Measurements from ENCODE around the gene MITF.
A peak's percentile ranks its signal among the peaks of the same experiment; 100 is the strongest.

The MITF gene

DNA sequence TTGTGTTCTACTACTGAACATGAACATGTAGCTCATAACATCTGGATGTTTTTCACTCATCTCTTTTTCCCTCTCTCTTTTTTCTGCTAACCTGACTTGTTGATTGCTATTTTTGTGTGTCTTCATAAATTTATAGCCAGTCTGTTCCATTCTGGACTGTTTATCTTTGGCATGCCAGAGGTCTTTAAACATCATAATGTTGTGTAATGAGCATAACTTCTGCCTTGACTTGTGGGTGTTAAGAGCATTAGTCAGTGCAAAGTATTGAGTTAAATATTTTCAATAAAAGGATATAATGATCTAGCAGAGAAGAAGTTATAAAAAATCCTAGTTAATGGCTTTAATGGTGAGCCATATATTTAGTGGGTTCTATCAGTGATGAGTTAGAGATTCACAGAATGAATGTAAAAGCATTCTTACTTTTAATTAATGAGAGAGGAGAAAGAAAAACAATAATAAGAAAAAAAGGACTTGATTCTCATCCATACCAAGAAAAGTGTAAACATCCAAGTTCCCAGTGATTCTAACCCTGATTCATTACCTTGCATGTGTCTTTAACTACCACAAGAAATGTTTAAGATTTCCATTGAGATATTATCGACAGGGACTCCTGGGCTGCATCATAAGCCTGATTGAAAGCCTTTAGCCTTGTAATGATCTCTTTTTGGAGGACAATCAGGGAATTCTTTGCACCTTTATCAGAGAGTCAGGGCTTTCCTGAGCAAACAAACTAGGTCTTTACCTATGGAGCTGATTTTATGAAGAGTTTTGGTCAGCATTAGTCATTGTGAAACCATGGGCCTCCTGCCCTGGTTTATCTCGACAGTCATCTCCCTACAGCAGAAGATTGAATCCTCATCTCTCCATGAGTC is 22.9 kb downstream of the MITF start:
- DNase-seq, result no peak

DNA sequence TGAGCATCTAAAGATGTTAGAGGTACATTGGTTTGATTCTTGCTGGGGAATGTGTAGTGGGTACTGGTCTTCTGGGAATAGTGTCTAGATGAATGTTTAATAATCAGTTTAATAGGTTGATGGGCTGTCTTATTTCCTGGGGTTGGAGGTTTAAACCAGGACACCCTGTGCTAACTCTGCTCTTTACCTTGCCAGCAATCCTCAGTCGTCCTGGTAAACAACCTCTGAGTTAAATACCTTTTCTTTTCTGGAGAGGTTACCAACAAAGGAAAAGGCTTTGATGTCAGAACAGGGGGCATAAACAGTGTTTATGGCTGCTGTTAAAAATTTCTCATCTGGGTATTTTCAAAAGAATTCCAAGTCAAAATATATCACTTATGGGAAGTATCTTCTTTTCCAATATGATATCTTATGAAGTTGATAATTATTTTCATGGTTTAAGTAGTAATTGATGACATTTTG is 23.5 kb downstream of the MITF start:
- no peak for DNase-seq

DNA sequence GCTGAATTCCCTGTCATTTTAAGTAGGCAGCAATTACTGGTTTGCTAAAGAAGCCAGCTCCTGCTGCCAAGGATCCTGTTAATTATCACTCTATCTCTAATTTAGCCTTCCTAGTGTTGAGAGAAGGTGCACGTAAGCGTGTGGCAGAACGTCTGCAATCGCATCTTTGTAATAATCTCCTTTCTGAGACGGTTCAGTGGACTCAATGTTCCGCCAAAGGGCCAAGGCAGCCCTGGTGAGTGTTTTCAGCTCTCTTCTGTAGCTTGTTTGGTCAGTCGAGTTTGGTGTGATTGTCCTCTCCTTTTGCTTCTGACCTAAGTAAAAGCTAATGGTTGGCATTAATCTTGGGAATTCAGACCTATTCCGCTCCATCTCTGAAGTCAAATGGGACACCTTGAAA is 24.2 kb downstream of the MITF start:
- DNase-seq, result no peak

DNA sequence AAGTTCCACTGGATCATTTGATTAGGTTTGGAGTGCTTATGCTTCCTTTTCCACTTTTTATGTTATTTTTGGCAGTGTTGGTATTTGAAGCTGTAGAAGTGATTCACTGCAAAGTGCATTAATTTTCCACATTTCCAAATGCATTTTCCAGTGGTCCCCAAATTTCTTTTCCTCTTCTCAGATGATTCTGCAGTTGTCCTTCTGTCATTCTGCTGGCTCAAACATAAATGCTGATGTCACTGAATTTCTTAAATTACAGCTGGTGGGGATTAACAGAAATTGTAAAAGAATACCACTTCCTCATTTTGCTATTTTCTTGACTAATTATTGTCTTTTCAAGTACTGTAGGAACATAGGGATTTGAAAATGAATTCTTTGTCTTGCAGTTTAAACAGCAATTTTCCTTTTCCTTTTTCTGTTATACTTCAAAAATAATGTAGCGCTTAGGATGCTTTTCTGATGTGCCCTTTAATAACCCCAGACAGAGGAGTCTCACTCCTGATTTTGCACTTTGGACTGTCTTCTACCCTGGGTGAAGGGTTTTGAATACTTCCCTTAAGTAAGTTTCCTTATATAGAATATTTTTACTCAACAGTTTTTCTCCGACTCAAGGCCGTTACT is 25.0 kb downstream of the MITF start:
- DNase-seq, result no peak

DNA sequence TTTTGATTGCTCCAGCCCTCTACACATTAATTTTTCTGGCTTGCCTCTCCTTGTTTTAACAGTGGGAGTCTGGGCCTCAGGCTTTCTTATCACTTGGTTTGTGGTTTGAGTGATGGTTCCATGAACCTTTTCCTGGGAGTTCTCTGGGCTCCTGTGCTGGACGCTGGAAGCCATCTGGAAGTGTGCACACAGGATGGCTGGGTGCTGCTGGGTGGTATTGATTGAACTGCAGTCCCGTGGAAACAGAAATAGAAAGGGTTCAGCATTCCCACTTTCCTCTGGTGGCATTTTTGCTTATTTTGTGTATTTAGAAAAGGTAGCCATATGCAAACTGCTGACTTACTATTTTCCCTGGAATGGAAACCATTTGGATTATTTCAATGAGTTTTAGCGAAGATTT is 25.6 kb downstream of the MITF start:
- DNase-seq, result no peak

DNA sequence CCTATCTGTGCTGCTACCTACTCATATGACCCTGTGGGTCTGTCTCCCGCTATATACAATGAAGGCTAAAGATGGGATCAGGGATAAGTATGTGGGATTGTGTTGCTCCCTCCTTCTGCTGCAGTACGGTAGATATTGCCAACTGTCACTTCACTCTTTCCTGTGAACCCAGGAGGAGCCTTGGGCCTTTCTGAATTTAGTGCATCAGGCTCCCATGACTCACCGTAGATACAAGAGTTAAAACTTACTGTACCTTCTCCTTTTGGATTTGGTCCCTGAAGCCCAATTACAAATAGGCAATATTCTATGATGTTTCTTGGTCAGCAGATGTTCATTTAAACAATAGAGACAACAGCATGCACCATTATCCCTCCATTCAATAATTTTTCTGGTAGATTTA is 27.4 kb downstream of the MITF start:
- no peak for DNase-seq

DNA sequence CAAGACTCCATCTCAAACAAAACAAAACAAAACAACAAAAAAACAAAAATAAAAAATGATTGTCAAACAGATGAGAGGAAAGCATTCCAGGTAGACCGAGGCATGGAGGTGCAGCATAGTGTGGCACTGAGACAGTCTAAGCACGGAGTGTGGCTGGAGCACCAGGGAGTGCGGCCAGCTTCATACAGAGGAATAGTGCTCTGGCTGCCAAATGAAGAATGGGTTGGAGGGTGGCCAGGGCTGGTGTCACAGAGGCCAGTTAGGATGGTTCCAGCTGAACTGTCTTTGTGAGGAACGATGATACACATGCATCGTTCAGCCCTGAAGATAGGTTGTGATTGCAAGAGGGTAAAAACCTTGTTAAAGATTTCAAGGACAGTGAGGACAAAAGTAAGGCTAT is 28.3 kb downstream of the MITF start:
- peak in 1 of 2 experiments; percentile 4 for DNase-seq

DNA sequence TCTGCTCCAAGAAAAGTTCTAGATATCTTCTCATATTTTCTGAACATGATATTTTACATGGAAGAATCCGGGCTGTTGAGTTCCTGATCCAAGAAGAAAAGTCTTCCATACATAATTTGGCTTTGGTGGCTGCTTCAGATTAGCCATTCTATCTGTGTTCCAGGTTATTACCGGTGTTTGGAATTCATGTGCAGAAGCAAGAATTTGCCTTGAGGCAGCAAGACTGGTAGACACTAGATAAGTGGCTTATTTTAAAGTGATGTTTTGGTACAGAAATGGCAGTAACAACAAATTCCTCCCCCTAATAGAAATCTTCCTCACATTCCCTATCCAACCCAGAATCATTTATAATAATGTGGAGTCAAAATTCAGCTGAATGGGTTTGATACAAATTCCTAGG is 29.2 kb downstream of the MITF start:
- no peak for DNase-seq

DNA sequence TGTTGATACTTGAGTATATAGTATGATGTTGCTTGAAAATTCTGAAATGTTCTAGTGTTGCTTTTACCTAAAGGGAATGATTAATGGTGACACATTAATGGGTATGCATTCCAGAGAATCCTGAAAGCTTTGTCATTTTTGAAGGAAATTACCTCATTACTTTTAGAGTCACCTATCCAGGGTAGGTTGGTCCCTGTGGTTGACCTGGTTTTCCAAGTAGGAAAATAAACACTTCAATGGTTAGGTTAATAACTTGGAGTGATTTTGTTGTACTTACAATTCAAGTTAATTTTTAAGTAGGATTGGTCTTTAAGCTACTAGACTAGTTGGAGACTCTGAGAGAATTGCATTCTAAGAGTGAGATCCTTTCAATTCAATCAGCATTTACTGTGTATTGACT is 31.0 kb downstream of the MITF start:
- no peak for DNase-seq

DNA sequence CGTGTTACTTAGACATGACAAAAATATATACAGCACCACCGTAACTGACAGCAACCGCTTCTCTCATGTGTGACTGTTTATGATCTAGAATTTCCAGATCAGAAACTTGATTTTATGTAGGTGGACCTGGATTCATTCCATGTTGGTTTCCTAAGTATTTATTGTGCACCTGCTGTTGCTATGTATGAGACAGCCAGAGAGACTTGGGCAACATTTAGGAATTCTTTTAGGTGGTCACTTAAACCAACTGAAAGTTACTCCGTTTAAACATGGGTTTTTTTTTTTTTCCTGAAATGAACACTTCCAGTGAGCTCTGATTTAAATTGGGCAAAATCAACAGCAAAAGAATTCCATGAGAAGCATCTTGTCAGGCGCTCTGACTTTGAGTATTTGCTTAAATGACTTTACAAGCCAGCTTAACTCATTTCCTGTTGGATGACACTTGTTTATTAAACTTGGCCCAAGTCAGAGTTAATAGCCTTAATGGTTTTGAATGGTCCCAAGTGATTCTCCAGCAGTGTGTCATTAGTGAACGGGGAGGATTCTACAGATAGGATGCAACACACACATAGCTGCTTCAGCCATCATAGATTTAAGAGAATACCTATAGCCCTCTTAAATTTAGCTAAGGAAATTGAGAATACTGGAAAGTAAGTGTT is 31.8 kb downstream of the MITF start:
- DNase-seq, result no peak

DNA sequence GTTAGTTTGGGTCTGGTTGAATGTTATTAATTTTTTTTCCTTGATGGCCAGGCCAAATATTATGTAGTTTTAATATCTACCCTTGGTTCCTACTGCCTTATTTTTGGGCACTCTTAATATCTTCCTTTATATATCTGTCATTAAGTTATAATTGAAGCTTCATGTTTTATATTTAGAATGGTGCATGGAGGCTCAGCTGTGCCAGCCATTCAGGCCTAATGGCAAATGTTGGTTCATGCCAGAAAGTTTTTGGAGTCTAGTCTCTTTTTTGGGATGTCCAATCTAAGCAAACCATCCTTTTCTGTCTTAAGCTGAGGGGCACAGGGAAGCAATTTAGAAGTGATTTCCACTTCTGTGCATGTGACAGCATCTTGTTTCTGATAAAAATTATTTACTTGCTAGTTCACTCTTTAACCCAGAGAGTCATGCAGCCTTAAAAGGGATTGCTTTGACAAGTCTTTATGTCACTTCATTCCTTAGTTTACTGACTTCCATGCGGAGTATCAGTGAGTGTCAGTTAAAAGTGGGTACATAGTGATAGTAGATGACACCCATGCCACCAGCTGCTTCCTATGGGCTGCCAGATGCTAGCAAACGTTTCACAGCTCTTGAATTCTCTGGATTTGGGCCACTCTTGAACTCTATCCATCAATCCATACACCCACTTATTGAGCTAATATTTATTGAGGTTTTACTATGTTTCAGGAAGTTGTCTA is 33.0 kb downstream of the MITF start:
- DNase-seq, result no peak

DNA sequence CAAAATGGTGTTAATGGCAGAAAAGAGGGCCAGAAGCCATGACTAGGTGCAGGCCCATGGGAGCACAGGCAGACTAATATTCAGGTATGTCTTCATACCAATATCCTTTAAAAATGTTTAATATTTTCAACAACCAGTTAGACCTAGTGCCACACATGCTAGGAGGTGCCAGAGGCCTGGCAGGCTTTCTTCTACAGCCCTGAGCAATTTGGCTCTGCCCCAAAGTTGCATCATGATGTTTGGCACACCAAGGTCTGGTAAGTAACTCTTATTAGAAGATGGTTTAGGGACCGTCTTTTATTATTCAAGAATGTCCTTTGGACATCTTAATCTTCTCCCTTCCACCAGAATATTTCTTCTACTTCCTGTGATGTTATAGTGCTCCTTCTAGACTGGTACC is 34.8 kb downstream of the MITF start:
- DNase-seq, result peak; percentile 3 to 22

DNA sequence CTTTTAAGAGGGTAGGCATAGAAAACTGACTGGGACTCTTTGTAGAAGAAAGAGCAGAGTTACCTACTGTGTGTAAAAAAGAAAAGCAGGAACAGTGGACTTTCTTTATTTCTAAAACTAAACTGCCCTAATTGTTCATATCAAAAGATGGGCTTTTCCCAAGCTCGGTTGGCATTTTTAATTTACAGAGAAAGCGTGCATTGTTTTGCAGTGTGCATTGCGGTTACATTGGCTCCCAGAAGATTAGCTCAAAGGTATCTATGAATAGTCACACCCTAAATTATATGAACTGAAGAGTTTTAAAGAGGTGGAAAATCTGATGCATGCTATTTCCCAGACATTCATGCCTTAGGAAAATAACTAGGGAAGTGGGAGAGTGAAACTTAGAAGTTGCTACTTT is 36.5 kb downstream of the MITF start:
- no peak for DNase-seq

DNA sequence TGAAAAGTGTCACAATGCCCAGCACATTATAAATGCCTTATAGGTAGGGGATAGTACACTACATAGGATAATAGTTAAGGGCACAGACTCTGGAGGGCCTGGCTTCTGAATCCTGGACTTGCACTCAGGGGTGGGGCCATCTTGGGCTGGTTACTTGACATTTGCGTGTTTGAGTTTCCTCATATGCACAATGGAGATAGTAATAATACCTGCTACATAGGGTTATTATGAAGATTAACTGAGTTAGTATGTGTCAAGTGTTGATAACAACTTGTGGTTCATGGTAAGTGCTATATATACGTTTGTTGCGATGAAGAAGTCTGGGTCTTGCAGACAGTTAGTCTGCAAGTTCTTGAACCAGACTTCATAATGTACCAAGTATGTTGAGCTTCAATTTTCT is 37.0 kb downstream of the MITF start:
- no peak for DNase-seq

DNA sequence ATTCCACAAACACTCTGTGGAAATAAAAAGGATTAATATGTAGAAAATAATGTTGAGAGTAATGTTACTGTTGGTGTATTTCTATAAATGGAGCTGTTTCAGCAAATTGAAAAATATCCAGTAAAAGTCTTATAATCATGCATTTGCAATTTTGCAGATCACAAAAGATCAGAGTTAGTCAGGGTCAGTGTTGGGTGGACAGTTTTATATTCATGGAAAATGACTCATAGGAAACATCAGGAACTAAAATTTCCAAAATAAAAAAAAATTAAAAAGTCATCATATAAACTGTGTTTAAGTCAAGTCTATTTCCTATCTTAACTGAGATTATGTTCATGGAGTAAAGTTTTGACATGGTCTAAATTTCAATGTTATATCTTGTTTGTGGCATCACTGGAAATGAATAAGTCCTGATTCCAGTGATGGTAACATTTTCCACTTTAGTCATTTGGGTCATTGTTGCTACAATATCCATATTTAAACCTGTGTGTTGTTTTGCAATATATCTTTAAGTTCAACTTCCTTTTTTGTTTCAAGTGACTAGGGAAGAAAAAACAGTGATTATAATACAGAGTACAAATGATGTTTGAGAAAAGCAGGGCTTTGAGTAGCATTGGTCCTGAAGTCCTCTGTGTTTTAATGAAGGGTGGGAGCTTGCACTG is 37.8 kb downstream of the MITF start:
- no peak for DNase-seq

DNA sequence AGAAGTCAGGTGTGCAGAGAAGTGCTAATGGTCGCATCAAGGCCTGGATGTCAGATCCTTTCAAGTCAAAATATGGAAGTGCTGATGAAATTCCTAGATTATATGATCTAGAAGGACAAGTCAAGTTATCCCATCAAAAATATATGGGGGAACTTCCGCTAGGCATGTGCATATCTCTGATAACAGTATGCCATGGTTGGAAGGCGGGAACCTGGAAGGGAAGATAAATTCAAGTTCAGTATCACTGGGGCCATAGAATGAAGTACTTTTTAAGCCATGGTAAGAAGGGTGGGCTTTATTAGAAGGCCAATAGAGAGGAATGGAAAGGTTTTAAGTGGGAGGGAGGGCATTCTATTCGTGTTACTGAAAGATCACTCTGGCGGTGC is 38.3 kb downstream of the MITF start:
- DNase-seq, result no peak

DNA sequence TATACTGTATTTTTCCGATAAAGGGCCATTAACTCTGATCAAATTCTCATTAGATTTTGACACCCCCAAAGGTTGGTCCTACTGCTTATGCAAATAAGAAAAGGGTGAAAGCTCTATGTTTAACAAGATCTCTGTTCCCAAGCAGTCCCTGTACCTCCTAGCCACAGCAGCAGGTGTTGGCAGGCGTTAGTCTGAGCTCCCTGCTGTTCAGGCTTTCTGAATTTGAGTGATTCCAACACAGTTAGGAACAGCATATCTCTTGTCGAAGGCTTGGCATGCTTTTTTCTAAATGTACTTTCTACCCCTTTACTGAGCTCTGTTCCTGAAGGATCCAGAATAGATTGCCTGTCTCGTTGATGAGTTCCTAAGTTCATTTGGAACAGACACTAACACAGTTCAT is 42.3 kb downstream of the MITF start:
- DNase-seq, result no peak

DNA sequence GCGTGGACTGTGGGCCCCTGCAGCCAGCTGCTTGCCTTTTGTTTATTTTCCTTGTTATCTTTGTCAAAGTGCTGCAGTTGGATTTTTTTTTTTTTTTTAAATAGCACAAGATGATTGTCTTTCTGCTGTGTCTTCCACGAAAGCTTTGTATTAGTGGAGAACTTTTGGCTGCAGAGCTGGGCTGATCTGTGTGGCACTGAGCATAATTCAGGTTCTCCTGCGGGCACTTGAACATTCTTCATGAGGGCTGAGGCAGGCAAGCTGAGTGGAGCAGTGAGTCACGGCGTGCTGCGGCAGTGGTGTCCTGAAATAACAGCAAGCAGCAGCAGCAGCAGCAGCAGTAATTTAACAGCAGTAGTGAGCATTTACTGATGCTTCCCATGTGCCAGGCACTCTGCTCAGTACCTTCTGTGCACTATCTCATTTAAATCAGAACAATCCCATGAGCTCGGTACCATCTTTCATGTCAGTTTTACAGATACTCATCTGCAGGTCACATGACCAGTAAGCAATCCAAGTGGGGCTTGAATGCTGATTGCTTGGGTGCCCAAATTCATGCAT is 45.8 kb downstream of the MITF start:
- DNase-seq, result no peak

DNA sequence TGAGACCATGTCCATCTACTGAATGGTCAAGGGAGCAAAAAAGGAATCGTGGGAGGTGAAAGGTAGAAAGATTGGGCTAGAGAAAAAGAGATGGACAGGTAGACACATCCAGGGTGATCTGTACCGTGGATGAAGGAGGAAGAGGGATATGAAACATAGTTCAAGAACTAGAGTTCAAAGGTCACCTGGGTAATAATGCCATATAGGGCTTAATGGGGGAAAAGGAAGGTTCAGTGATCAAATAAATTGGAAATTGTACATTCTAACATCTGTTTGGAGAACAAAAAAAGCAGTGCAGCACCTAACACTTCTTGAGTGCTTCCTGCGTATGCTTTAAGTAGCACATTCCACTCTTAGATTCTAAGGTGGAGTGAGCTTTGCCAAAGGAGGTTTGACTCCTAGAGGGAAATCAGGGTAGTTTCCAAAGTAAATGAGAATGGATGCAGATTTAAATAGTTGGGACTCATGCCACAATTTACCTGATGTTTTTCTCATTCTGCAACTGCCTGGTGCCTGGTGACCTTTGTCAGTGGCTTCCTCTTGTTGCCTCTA is 46.6 kb downstream of the MITF start:
- no peak for DNase-seq

DNA sequence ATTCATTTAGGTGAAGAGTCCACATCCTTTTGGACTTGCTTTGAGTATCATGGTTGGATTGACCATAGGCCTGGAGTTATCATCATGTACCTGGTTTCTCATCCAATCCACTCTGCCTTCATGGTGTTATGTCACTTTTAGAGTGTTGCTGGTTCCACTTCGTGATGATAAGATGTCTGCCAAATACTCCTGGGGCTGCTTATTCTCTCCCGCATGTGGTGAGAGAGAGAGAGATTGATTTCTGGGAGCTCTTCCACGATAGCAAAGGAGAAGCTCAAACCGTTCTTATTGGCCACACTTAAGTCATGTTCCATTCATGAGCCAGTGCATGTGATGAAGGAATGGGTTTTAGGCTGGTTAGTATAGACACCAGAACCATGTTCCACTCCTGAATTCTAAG is 47.6 kb downstream of the MITF start:
- DNase-seq, result no peak

DNA sequence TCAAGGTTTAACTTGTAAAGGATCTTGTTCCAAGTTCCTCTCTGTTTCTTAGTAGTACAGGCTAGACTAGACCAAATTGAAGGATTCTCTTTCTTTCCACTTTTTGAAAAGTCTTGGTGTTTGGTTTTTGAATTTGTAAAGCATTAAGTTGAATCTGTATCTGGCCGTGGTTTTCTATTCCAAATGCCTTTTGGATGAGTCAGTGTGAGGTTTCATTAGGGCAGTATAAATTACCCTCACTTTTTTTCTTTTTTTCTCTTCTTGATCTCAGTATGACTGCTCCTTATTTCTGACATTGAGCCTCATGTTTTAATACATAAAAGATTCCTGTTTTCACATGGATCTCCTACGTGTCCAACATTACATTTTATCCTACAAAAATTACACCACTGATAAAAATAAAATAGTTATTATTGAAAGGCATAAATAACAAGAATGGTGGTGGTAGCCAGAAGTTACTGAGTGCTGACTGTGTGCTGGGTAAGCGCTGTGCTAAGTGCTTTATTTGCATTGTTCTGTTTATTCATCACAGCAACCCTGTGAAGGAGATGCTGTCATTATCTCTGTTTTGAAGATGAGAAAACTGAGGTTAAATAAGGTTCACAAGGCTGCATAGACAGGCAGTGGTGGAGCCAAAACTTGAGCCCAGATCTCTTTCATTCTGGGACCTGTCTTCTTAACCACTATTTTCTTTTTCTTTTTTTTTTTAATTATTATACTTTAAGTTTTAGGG is 48.3 kb downstream of the MITF start:
- DNase-seq, result no peak

DNA sequence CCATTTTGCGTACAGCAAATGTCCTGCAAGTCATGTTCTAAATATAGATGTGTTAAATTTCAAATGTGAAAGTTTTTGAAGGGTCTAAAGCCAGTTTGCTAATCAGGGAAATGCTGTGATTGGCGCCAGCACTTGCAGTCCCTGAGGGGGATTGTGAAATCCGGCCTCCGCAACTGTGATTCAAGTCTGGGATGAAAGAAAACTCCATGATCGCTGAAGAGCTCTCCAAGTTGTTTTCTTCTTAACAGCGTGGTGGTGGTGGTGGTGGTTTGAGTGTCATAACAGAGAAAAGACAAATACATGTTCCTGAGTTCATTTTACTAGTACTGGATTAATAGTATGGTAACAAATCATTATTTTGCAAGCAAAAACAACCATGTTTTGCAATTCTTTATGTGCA is 51.8 kb downstream of the MITF start:
- DNase-seq, result no peak

Measured in NCI-H446 (cell line).